ENCODE results near the gene NAA25. TPM values are rescaled to one million over a fixed set of nuclear protein-coding genes. Genes with fewer than 3 reads are reported as not detected.
"Not testable (repeated sequence)": the region's sequence is repeated elsewhere in the genome, so short reads cannot be mapped to it uniquely, and the experiment has no call there.

The NAA25 gene
- total RNA-seq, 5 donors from 2014 or later (not counting 1 experiment from before 2014, with no cell fraction given), result 25.0 to 41.6 (median 31.0) TPM

DNA sequence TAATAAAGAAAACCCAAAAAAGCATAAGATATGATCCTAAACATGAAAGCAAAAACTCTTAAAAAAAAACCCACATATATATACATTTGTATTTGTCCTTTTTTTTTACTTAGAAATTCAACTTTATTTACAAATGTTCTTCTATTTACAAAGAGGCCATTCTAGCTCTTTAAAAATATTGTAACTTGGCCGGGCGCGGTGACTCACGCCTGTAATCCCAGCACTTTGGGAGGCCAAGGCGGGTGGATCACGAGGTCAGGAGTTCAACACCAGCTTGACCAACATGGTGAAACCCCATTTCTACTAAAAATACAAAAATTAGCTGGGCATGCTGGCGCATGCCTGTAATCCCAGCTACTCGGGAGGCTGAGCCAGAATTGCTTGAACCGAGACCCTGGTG lies 109.5 kb downstream of the NAA25 start:
- H3K36me3 ChIP-seq (ENCODE audit: control insufficient read depth in 2 of 2, extremely low read depth in 1 of 2, insufficient read depth in 1 of 2, low read length in 1 of 2); H3K4me3 ChIP-seq (ENCODE audit: control insufficient read depth in 1 of 2, extremely low read depth in 1 of 2, low read length in 1 of 2); ATAC-seq (replicated peaks in 1 of 4); H3K27me3 Mint-ChIP-seq; H3K36me3 Mint-ChIP-seq; H3K27me3 ChIP-seq (replicated peaks in 1 of 2; ENCODE audit: control insufficient read depth in 2 of 2, extremely low read depth in 1 of 2, insufficient read depth in 2 of 2, low read length in 1 of 2); DNase-seq; H3K9me3 ChIP-seq; H3K9me3 Mint-ChIP-seq: not testable (repeated sequence)
- H3K4me1 ChIP-seq (ENCODE audit: control insufficient read depth in 1 of 2, extremely low read depth in 1 of 2, insufficient read depth in 2 of 2, low read length in 2 of 2), result peaks cover 43 to 55% of the 10 kb centered on the region in 2 experiments
- Mint-ChIP-seq H3K27ac (peak overlapping the region; percentile 87 to 91), H3K4me3 (peak overlapping the region in 1 of 3 donors; percentile 58), H3K4me1 (peaks cover 76 to 87% (median 82%) of the 10 kb centered on the region in 3 donors)
- peak overlapping the region; percentile 76 for H3K27ac ChIP-seq (ENCODE audit: low read length)
- CTCF ChIA-PET, result interaction anchor here in 1 of 2 donors (0.6 kb wide), 1 partner anchor 66 kb away, joined by 3 read pairs; no protein-coding TSS in a partner anchor
- POLR2A ChIA-PET, result interaction anchor here in 1 of 2 donors (0.6 kb wide), 1 partner anchor 13 kb away, joined by 3 read pairs; no protein-coding TSS in a partner anchor
- WGBS (ENCODE audit: insufficient coverage), result 93% methylated on average over 3 of the region's 9 CpGs

GRCh38 chr12:111998015-111998414 lies 110.6 kb downstream of the NAA25 start:
- 92% methylated on average over 3 of the region's 4 CpGs for WGBS (ENCODE audit: insufficient coverage)
- peaks cover 81 to 91% (median 87%) of the 10 kb centered on the region in 3 donors for H3K4me1 Mint-ChIP-seq
- no peaks in the 10 kb centered on the region for H3K27me3 Mint-ChIP-seq
- Histone ChIP-seq H3K4me1 (ENCODE audit: control insufficient read depth in 1 of 2, extremely low read depth in 1 of 2, insufficient read depth in 2 of 2, low read length in 2 of 2) (peaks cover 50 to 62% of the 10 kb centered on the region in 2 experiments), H3K4me3 (ENCODE audit: control insufficient read depth in 1 of 2, extremely low read depth in 1 of 2, low read length in 1 of 2) (no peak overlapping the region), H3K36me3 (ENCODE audit: control insufficient read depth in 2 of 2, extremely low read depth in 1 of 2, insufficient read depth in 1 of 2, low read length in 1 of 2) (no peaks in the 10 kb centered on the region), H3K27ac (ENCODE audit: low read length) (peak overlapping the region; percentile 61), H3K9me3 (no peaks in the 10 kb centered on the region), H3K27me3 (replicated peaks in 1 of 2; ENCODE audit: control insufficient read depth in 2 of 2, extremely low read depth in 1 of 2, insufficient read depth in 2 of 2, low read length in 1 of 2) (no peaks in the 10 kb centered on the region)
- no peak for ATAC-seq (replicated peaks in 1 of 4)
- H3K36me3 Mint-ChIP-seq, result peaks cover 9% of the 10 kb centered on the region
- H3K27ac Mint-ChIP-seq, result peak overlapping the region; percentile 87 to 91
- H3K4me3 Mint-ChIP-seq, result peak overlapping the region in 2 of 3 donors; percentile 37 to 58
- no peak for DNase-seq
- CTCF ChIA-PET, result interaction anchor here (0.5 to 1.5 kb wide), 4 partner anchors 15 to 111 kb away, joined by 3 to 9 read pairs (median 6); partner anchors contain the start of genes ERP29 (in 1 of the 2) and TMEM116 (in 1 of the 2)
- no peaks in the 10 kb centered on the region for H3K9me3 Mint-ChIP-seq
- POLR2A ChIA-PET, result interaction anchor here in 1 of 2 donors (0.9 kb wide), 1 partner anchor 15 kb away, joined by 4 read pairs; the partner anchor contains the start of genes ERP29 and TMEM116

- WGBS (ENCODE audit: insufficient coverage), result no CpG with 5 or more reads among the region's 2 CpGs
- Histone ChIP-seq H3K36me3 (ENCODE audit: control insufficient read depth in 2 of 2, extremely low read depth in 1 of 2, insufficient read depth in 1 of 2, low read length in 1 of 2) (no peaks in the 10 kb centered on the region), H3K4me1 (ENCODE audit: control insufficient read depth in 1 of 2, extremely low read depth in 1 of 2, insufficient read depth in 2 of 2, low read length in 2 of 2) (peaks cover 52 to 67% of the 10 kb centered on the region in 2 experiments), H3K27ac (ENCODE audit: low read length) (peak overlapping the region; percentile 61), H3K9me3 (no peaks in the 10 kb centered on the region), H3K4me3 (ENCODE audit: control insufficient read depth in 1 of 2, extremely low read depth in 1 of 2, low read length in 1 of 2) (no peak overlapping the region), H3K27me3 (replicated peaks in 1 of 2; ENCODE audit: control insufficient read depth in 2 of 2, extremely low read depth in 1 of 2, insufficient read depth in 2 of 2, low read length in 1 of 2) (no peaks in the 10 kb centered on the region)
- peak overlapping the region; percentile 91 to 98 for H3K27ac Mint-ChIP-seq
- H3K4me3 Mint-ChIP-seq, result peak overlapping the region in 1 of 3 donors; percentile 48
- peaks cover 82 to 91% (median 87%) of the 10 kb centered on the region in 3 donors for H3K4me1 Mint-ChIP-seq
- DNase-seq (no peak), ATAC-seq (replicated peaks in 1 of 4) (no peak)
- no peaks in the 10 kb centered on the region for H3K27me3 Mint-ChIP-seq
- H3K9me3 Mint-ChIP-seq, result no peaks in the 10 kb centered on the region
- peaks cover 9% of the 10 kb centered on the region for H3K36me3 Mint-ChIP-seq
- ChIA-PET POLR2A (interaction anchor here in 1 of 2 donors (0.6 kb wide), 1 partner anchor 48 kb away, joined by 8 read pairs; no protein-coding TSS in a partner anchor), CTCF (interaction anchor here (1.2 to 1.5 kb wide), 3 partner anchors 16 to 23 kb away, joined by 3 to 9 read pairs (median 5); partner anchors contain the start of genes ERP29 (in 1 of the 2) and TMEM116 (in 1 of the 2))
These were observed 111.3 kb downstream of the NAA25 start for GRCh38 chr12:111997300-111997699.

GRCh38 chr12:111995782-111996480 lies 112.7 kb downstream of the NAA25 start:
- Histone ChIP-seq H3K27me3 (replicated peaks in 1 of 2; ENCODE audit: control insufficient read depth in 2 of 2, extremely low read depth in 1 of 2, insufficient read depth in 2 of 2, low read length in 1 of 2) (no peaks in the 10 kb centered on the region), H3K4me1 (ENCODE audit: control insufficient read depth in 1 of 2, extremely low read depth in 1 of 2, insufficient read depth in 2 of 2, low read length in 2 of 2) (peaks cover 51 to 72% of the 10 kb centered on the region in 2 experiments), H3K4me3 (ENCODE audit: control insufficient read depth in 1 of 2, extremely low read depth in 1 of 2, low read length in 1 of 2) (no peak overlapping the region), H3K27ac (ENCODE audit: low read length) (peak overlapping the region; percentile 61), H3K9me3 (no peaks in the 10 kb centered on the region), H3K36me3 (ENCODE audit: control insufficient read depth in 2 of 2, extremely low read depth in 1 of 2, insufficient read depth in 1 of 2, low read length in 1 of 2) (no peaks in the 10 kb centered on the region)
- DNase-seq (no peak), ATAC-seq (replicated peaks in 1 of 4) (no peak)
- Mint-ChIP-seq H3K9me3 (no peaks in the 10 kb centered on the region), H3K4me1 (peaks cover 82 to 90% (median 86%) of the 10 kb centered on the region in 3 donors), H3K36me3 (peaks cover 11% of the 10 kb centered on the region), H3K27me3 (no peaks in the 10 kb centered on the region), H3K4me3 (peak overlapping the region; percentile 42 to 83 (median 82)), H3K27ac (peak overlapping the region; percentile 97 to 98)
- ChIA-PET POLR2A (interaction anchor here in 1 of 2 donors (0.6 kb wide), 1 partner anchor 27 kb away, joined by 5 read pairs; no protein-coding TSS in a partner anchor), CTCF (interaction anchor here (0.6 to 3.0 kb wide), 3 partner anchors 17 to 51 kb away, joined by 3 to 22 read pairs (median 4); partner anchors contain the start of genes ERP29 (in 2 of the 2) and TMEM116 (in 2 of the 2))
- no CpG with 5 or more reads among the region's 1 CpG for WGBS (ENCODE audit: insufficient coverage)

GRCh38 chr12:111994211-111995111 lies 114.1 kb downstream of the NAA25 start:
- H3K4me3 ChIP-seq (ENCODE audit: control insufficient read depth in 1 of 2, extremely low read depth in 1 of 2, low read length in 1 of 2), result peak overlapping the region; percentile 52 to 62
- ChIA-PET CTCF (interaction anchor here in 1 of 2 donors (0.9 to 3.0 kb wide), 3 partner anchors 19 to 49 kb away, joined by 3 to 22 read pairs (median 9); partner anchors contain the start of genes ERP29 and TMEM116), POLR2A (interaction anchor here (0.5 to 2.2 kb wide), 5 partner anchors 10 to 50 kb away, joined by 3 to 13 read pairs (median 3); partner anchors contain the start of genes TMEM116 (in 2 of the 2) and ERP29 (in 1 of the 2))
- H3K27ac ChIP-seq (ENCODE audit: low read length), result peak overlapping the region; percentile 61
- not testable (repeated sequence) for H3K27me3 ChIP-seq (replicated peaks in 1 of 2; ENCODE audit: control insufficient read depth in 2 of 2, extremely low read depth in 1 of 2, insufficient read depth in 2 of 2, low read length in 1 of 2); H3K9me3 ChIP-seq; H3K27me3 Mint-ChIP-seq; H3K36me3 ChIP-seq (ENCODE audit: control insufficient read depth in 2 of 2, extremely low read depth in 1 of 2, insufficient read depth in 1 of 2, low read length in 1 of 2); H3K9me3 Mint-ChIP-seq
- H3K4me1 ChIP-seq (ENCODE audit: control insufficient read depth in 1 of 2, extremely low read depth in 1 of 2, insufficient read depth in 2 of 2, low read length in 2 of 2), result peaks cover 39 to 65% of the 10 kb centered on the region in 2 experiments
- WGBS (ENCODE audit: insufficient coverage), result 0% methylated on average over 3 of the region's 17 CpGs
- peaks cover 74 to 86% (median 83%) of the 10 kb centered on the region in 3 donors for H3K4me1 Mint-ChIP-seq
- H3K27ac Mint-ChIP-seq, result peak overlapping the region; percentile 97 to 98
- H3K4me3 Mint-ChIP-seq, result peak overlapping the region; percentile 82 to 88 (median 83)
- H3K36me3 Mint-ChIP-seq, result peaks cover 12% of the 10 kb centered on the region
- ATAC-seq (replicated peaks in 1 of 4) (peak in 3 of 4 experiments; percentile 2 to 9 (median 7)), DNase-seq (peak in 5 of 35 experiments; percentile 13 to 59 (median 24))
